Globus pallidus (tissue), 1 donor: ENCODE measurements around the gene FZR1.
"Not testable (repeated sequence)": the region's sequence is repeated elsewhere in the genome, so short reads cannot be mapped to it uniquely, and the experiment has no call there.

Source experiments
- DNase-seq: peaks from one replicate; pipeline ENCODE4 v3.0.0-alpha.2; 2015; ENCODE audit warnings: low spot score

Gene FZR1

GRCh38 chr19:3573858-3574637 is 67.9 kb downstream of the FZR1 start:
- peak; percentile 69 for DNase-seq

- DNase-seq, result no peak
These were observed 69.2 kb downstream of the FZR1 start for GRCh38 chr19:3575260-3575741.

- no peak for DNase-seq
These were observed 70.0 kb downstream of the FZR1 start for GRCh38 chr19:3575949-3576673.

- peak; percentile 48 for DNase-seq
These were observed 70.8 kb downstream of the FZR1 start for GRCh38 chr19:3576696-3577443.

GRCh38 chr19:3577723-3578344 is 71.7 kb downstream of the FZR1 start:
- no peak for DNase-seq

GRCh38 chr19:3578390-3578789 is 72.3 kb downstream of the FZR1 start:
- no peak for DNase-seq

GRCh38 chr19:3580156-3580934 is 74.2 kb downstream of the FZR1 start:
- DNase-seq, result peak; percentile 30

GRCh38 chr19:3581792-3582191 is 75.7 kb downstream of the FZR1 start:
- not testable (repeated sequence) for DNase-seq

- DNase-seq, result not testable (repeated sequence)
These were observed 78.1 kb downstream of the FZR1 start for GRCh38 chr19:3584036-3584802.

- DNase-seq, result no peak
These were observed 79.4 kb downstream of the FZR1 start, which contains the start of gene GIPC3 for GRCh38 chr19:3585301-3586126. Gene GIPC3 (plus strand): TSS chr19:3585478. CDS start chr19:3585598, 120 bp downstream.

GRCh38 chr19:3586127-3586626 is 80.1 kb downstream of the FZR1 start:
- DNase-seq, result no peak

- DNase-seq, result no peak
These were observed 80.7 kb downstream of the FZR1 start for GRCh38 chr19:3586707-3587346.
